IMR-90 (cell line): Measurements from ENCODE around the gene CCDC88A. TPM values are rescaled to one million over a fixed set of nuclear protein-coding genes. Genes with fewer than 3 reads are reported as not detected.

Experiments
- ATAC-seq: fragments of 200-7000 bp; cut with Tn5 transposase; 2 replicates; pipeline ENCODE4 v1.9.1; 2020; ENCODE audit warnings: low read depth, mild to moderate bottlenecking, moderate library complexity
- BruUV-seq: library from RNA; stranded (reverse); fragments of 400-500 nt; replicated peaks from 2 replicates; lab custom pipeline; 2021; lab: Mats Ljungman, UMichigan
- CTCF ChIA-PET: fragments of 300-600 bp; formaldehyde crosslinking; extraction: SDS; loops from one replicate; lab custom pipeline; 2021; ENCODE audit warnings: antibody characterized with exemption; lab: Yijun Ruan, JAX
- POLR2A ChIA-PET: fragments of 300-600 bp; sonication (Branson Sonifier 250); formaldehyde crosslinking; loops from one replicate; lab custom pipeline; 2022; ENCODE audit warnings: antibody characterized with exemption; ENCODE audit not compliant: unreplicated experiment; lab: Charles Lee
- DNase-seq: peaks from one replicate; pipeline ENCODE4 v3.0.0; 2013
- H2AFZ ChIP-seq: replicated peaks from 2 replicates; pipeline ENCODE3; 2013; ENCODE audit warnings: low read length, mild to moderate bottlenecking; ENCODE audit not compliant: poor library complexity
- H2AK5ac ChIP-seq: 2 replicates; pipeline ENCODE4 v1.6.1; 2013; ENCODE audit warnings: low read depth, low read length, inconsistent platforms
- H2AK9ac ChIP-seq: replicated peaks from 2 replicates; pipeline ENCODE3; 2013; ENCODE audit warnings: mild to moderate bottlenecking, low read depth, low read length, moderate library complexity; ENCODE audit not compliant: poor library complexity
- H2BK120ac ChIP-seq: 2 replicates; pipeline ENCODE4 v1.6.1; 2013; ENCODE audit warnings: low read depth, low read length, inconsistent platforms
- H2BK15ac ChIP-seq: 3 replicates; pipeline ENCODE4 v1.6.1; 2013; ENCODE audit warnings: low read depth, low read length, inconsistent platforms
- H2BK20ac ChIP-seq: 2 replicates; pipeline ENCODE4 v1.6.1; 2013; ENCODE audit warnings: low read depth, mild to moderate bottlenecking, inconsistent platforms, low read length, moderate library complexity
- H2BK5ac ChIP-seq: 2 replicates; pipeline ENCODE4 v1.6.1; 2013; ENCODE audit warnings: mild to moderate bottlenecking, low read depth, low read length, inconsistent platforms; ENCODE audit not compliant: poor library complexity, severe bottlenecking
- H3K14ac ChIP-seq: replicated peaks from 2 replicates; pipeline ENCODE4 v1.6.1; 2013; ENCODE audit warnings: low read depth, low read length, inconsistent platforms
- H3K18ac ChIP-seq: 2 replicates; pipeline ENCODE4 v1.6.1; 2013; ENCODE audit warnings: low read depth, low read length, control low read depth
- H3K23ac ChIP-seq: 2 replicates; pipeline ENCODE4 v1.6.1; 2013; ENCODE audit warnings: low read depth, low read length, inconsistent platforms
- H3K27ac ChIP-seq: 2 replicates; pipeline ENCODE4 v1.5.1; 2013; ENCODE audit warnings: mild to moderate bottlenecking, control low read depth, low read length; ENCODE audit not compliant: insufficient read depth
- H3K27me3 ChIP-seq: 2 replicates; pipeline ENCODE4 v1.6.1; 2013; ENCODE audit warnings: low read length; ENCODE audit not compliant: control insufficient read depth, insufficient read depth
- H3K36me3 ChIP-seq: 2 replicates; pipeline ENCODE4 v1.6.1; 2013; ENCODE audit warnings: low read length, mixed read lengths; ENCODE audit not compliant: control insufficient read depth, insufficient read depth
- H3K4ac ChIP-seq: 2 replicates; pipeline ENCODE4 v1.6.1; 2013; ENCODE audit warnings: low read depth, low read length, inconsistent platforms
- H3K4me1 ChIP-seq: 2 replicates; pipeline ENCODE4 v1.6.1; 2013; ENCODE audit warnings: low read length, mixed read lengths; ENCODE audit not compliant: control insufficient read depth, insufficient read depth
- H3K4me2 ChIP-seq: 2 replicates; pipeline ENCODE4 v1.6.1; 2013; ENCODE audit warnings: low read depth, mild to moderate bottlenecking, control low read depth, low read length, moderate library complexity
- H3K4me3 ChIP-seq: 2 replicates; pipeline ENCODE4 v1.5.1; 2013; ENCODE audit warnings: low read depth, mild to moderate bottlenecking, control low read depth, low read length, moderate library complexity; ENCODE audit not compliant: insufficient read depth
- H3K56ac ChIP-seq: 2 replicates; pipeline ENCODE4 v1.6.1; 2013; ENCODE audit warnings: low read length, inconsistent platforms; ENCODE audit not compliant: insufficient read depth; ENCODE audit errors: extremely low read depth
- H3K79me1 ChIP-seq, 2 experiments: 2 replicates each; pipeline ENCODE4 v1.6.1; 2013; ENCODE audit warnings: low read length in 2 of 2, inconsistent platforms in 1 of 2, low read depth in 1 of 2
- H3K9ac ChIP-seq: 2 replicates; pipeline ENCODE4 v1.6.1; 2013; ENCODE audit warnings: low read depth, low read length, control low read depth
- H3K9me1 ChIP-seq: 2 replicates; pipeline ENCODE4 v1.6.1; 2013; ENCODE audit warnings: low read length, inconsistent platforms; ENCODE audit not compliant: insufficient read depth
- H3K9me3 ChIP-seq: 2 replicates; pipeline ENCODE4 v1.6.1; 2013; ENCODE audit warnings: low read length; ENCODE audit not compliant: control insufficient read depth, insufficient read depth
- H4K20me1 ChIP-seq: 2 replicates; pipeline ENCODE4 v1.6.1; 2013; ENCODE audit warnings: low read length, inconsistent platforms; ENCODE audit not compliant: insufficient read depth
- H4K5ac ChIP-seq: 2 replicates; pipeline ENCODE4 v1.6.1; 2013; ENCODE audit warnings: mild to moderate bottlenecking, low read depth, low read length, control low read depth
- H4K8ac ChIP-seq, 2 experiments: 2 replicates each; pipeline ENCODE4 v1.6.1; 2013; ENCODE audit warnings: low read depth in 2 of 2, low read length in 2 of 2, control low read depth in 1 of 2, inconsistent platforms in 1 of 2
- H4K91ac ChIP-seq: 2 replicates; pipeline ENCODE4 v1.6.1; 2013; ENCODE audit warnings: low read depth, low read length, inconsistent platforms; ENCODE audit not compliant: insufficient read depth
- BHLHE40 ChIP-seq: fragments of 150-350 bp; IDR thresholded peaks from 2 replicates; pipeline ENCODE4 v1.6.1; 2016; ENCODE audit warnings: mild to moderate bottlenecking, low read depth, low read length
- CHD1 ChIP-seq: IDR thresholded peaks from 2 replicates; pipeline ENCODE4 v1.6.1; 2012; ENCODE audit warnings: low read depth, low read length, improper control_type of control experiment
- WGBS, 2 experiments: methylation state at CpG; one replicate each; pipeline versions ENCODE4 v1.1.5 to v1.1.7; 2013; ENCODE audit warnings: missing lambda C conversion rate in 2 of 2; ENCODE audit not compliant: insufficient read length in 1 of 2; ENCODE audit errors: extremely low coverage in 2 of 2; 5-methylcytosine and 5-hydroxymethylcytosine counted together
- dilution Hi-C: fragments of 300-500 bp; cut with HindIII; formaldehyde crosslinking; loops from one replicate; pipeline ENCODE4 v1.14.3; 2018; ENCODE audit warnings: low sequenced_read_pairs; ENCODE audit not compliant: unreplicated experiment
- in situ Hi-C: fragments of 300-500 bp; cut with MboI; formaldehyde crosslinking; loops from 3 replicates; pipeline ENCODE4 v1.14.3; 2019; ENCODE audit warnings: low sequenced_read_pairs, inconsistent platforms, mixed read lengths
- intact Hi-C: fragments of 100-400 bp; cut with micrococcal nuclease; formaldehyde crosslinking; loops from 2 replicates; pipeline ENCODE4 v1.10.0; 2022
- polyA plus RNA-seq, 3 experiments: library from polyadenylated mRNA; depleted of rRNA; stranded (reverse); fragments of >200 nt; gene quantifications; 2 replicates each; pipeline ENCODE4 v1.2.3, GENCODE V29; 2012; ENCODE audit warnings: low replicate concordance in 1 of 3
- total RNA-seq: library from RNA; depleted of rRNA; stranded (reverse); fragments of >200 nt; gene quantifications from 2 replicates; pipeline ENCODE4 v1.2.3, GENCODE V29; 2012

Gene CCDC88A
- total and polyA plus RNA-seq, 2 of the 4 experiments (the other 2 are of a cell fraction) = 15.6 to 63.8 TPM

- peak overlapping the region; percentile 51; the same call in 1 of the 2 replicates for H4K5ac ChIP-seq
- peak overlapping the region; percentile 80 for H3K9ac ChIP-seq
- peak overlapping the region; percentile 75 for H2BK120ac ChIP-seq
- intact Hi-C loops (loop anchor here (1.0 to 5.0 kb wide), 3 partner anchors 56 to 149 kb away; partner anchors contain the start of gene MTIF2), dilution Hi-C loops (no loop called here), in situ Hi-C loops (no loop called here)
- peak overlapping the region; percentile 73 for H3K56ac ChIP-seq
- H3K27ac ChIP-seq = peak overlapping the region; percentile 92
- BruUV-seq = no TSS peak
- TF ChIP-seq CHD1 (0 out of 2 replicates have a peak, but pooled peaks have one; percentile 77), BHLHE40 (no peak)
- H4K20me1 ChIP-seq = no peaks in the 10 kb centered on the region
- DNase-seq = no peak
- H3K4me2 ChIP-seq = peak overlapping the region; percentile 81
- peak overlapping the region; percentile 82 for H3K4me3 ChIP-seq
- peak overlapping the region; percentile 64; the same call in 2 of the 3 replicates for H2BK15ac ChIP-seq
- peak overlapping the region; percentile 64 for H3K18ac ChIP-seq
- H3K4ac ChIP-seq = peak overlapping the region; percentile 79
- H4K8ac ChIP-seq = peak overlapping the region; percentile 44 to 70; a peak in 3 of 4 replicates
- CTCF ChIA-PET = no interaction called here
- peaks cover 2% of the 10 kb centered on the region; the same call in 1 of the 2 replicates for H3K4me1 ChIP-seq
- peaks cover 5% of the 10 kb centered on the region; the same call in 1 of the 2 replicates for H3K9me1 ChIP-seq
- peak overlapping the region; percentile 99 for H2AFZ ChIP-seq
- H3K79me1 ChIP-seq = peaks cover 7 to 30% of the 10 kb centered on the region in 2 experiments
- H3K27me3 ChIP-seq = peaks cover under 1% of the 10 kb centered on the region; the same call in 1 of the 2 replicates
- no CpG with 5 or more reads among the region's 11 CpGs for WGBS, 2 experiments
- peak overlapping the region; percentile 89 for H2AK9ac ChIP-seq
- no peak overlapping the region for H2BK20ac ChIP-seq
- H4K91ac ChIP-seq = peak overlapping the region; percentile 86
- peak overlapping the region; percentile 86 for H2BK5ac ChIP-seq
- POLR2A ChIA-PET = no interaction called here
- H3K36me3 ChIP-seq = 0 out of 2 replicates have a peak, but pooled peaks cover under 1% of the 10 kb centered on the region
- H3K14ac ChIP-seq = peak overlapping the region; percentile 96
- peak overlapping the region; percentile 57; the same call in 1 of the 2 replicates for H2AK5ac ChIP-seq
- H3K9me3 ChIP-seq = no peaks in the 10 kb centered on the region
- no peak for ATAC-seq
- peak overlapping the region; percentile 84 for H3K23ac ChIP-seq
These were observed 984 bp downstream of the CCDC88A start for GRCh38 chr2:55418512-55419232.
